Right hindlimb (tissue), 1 donor: ENCODE measurements around the gene ABCA2.

Experiments used
- DNase-seq: peaks from one replicate; pipeline ENCODE4 v3.0.0-alpha.2; 2018

Gene ABCA2

DNA sequence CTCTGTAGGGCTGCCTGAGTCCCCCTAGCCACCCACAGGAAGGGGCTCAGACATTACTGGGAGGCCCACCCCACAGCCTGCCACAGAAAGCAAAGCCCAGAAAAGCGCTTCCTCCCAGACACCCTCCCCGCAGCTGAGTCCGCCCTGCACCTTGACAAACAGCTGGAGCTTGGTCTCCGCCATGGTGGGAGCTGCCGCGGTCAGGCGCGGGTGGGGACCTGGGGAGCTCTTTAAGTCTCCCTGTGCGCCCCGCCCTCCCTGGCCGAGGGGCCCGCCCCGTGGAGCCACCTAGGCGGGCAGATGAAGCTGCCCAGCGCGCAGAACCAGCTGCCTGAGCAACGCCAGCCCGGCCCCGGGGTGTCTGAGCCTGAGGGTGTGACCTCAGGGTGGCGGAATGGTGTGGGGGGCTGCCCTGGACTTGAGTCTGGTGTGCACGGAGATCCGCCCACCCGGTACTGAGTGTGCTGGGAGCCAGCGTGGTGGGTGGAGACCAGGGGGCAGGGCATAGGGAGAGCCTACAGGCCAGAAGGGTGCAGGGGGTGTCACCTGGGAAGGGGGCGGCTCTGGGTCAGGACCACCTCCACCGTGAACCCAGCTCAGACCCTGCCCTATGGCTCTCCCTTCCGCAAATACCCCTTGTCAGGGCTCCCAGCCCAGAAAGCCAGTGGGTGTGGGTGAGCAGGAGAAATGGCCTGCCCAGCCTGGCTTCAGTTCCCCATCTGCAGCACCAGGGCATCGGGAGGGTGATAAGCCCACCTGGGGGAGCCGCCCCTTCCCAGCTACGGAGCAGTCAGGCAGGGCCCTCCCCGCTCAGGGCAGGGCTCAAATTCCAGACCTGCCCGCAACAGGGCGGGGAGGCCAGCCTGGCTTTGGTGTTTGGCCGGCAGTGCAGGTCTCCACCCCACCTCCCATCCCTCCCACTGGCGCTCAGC lies 31.4 kb downstream of the ABCA2 start, which contains the start of gene CLIC3:
CLIC3 (minus strand) TSS at position 208 of the 932 bp plus-strand sequence; CDS start at position 183, 25 bp downstream.
- DNase-seq: no peak

DNA sequence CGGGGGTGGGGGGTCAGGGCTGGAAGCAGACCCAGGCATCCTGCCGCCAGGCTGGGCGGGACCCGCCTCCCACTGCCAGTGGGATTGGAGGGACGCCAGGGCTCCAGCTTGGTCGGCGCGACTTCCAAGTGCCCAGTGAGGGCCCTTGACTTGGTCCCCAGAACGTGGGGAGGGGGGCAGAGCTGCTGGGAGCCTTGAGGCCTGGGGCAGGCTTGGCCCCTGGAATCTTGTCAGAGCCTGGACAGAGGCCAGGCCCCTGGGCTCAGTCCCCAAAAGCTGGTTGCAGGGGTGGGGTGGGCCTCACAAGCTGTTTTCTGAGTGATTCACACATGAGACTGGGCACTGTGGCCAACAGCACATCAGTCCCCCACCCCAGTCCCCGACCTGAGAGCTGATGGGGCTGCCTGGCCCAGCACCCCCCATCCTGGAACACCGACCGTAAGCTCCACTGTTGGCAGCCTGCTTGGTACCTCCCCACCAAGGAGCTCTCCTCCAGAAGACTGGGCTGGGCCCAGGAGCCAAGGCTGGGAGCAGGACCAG lies 32.2 kb downstream of the ABCA2 start:
- no peak for DNase-seq

DNA sequence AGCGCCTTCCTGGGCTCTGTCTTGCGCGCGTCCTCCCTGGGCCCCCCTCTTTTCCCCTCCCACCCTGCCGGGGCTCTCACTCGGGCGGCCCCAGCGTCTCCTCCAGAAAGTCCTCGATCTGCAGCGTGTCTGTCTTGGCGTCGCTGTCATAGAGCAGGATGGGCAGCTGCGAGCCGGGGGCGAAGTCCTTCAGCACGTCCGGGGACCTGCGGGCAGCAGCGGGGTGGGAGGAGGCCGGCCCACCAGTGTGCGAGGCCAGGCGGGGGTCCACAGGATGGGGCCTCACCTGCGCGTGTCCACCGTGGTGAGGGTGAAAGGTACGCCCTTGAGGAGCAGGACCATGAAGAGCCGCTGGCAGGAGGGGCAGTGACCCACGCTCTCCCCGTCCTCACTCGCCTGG lies 32.7 kb downstream of the ABCA2 start:
- DNase-seq: no peak

DNA sequence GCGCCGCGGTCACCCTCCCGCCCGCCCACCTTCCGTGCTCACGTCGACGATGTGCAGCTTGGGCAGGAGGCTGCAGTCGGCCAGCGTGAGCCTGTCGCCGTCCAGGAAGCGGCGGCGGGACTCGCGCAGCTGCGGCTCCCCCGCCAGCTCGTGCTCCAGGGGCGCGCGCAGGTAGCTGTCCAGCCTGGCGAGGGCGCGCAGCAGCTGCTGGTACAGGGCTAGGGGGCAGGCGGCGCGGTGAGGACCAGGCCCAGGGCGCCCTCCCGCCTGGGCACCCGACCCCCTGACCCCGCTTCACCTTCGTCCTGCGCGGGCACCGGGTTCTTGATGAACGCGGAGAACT lies 33.2 kb downstream of the ABCA2 start:
- DNase-seq: no peak

DNA sequence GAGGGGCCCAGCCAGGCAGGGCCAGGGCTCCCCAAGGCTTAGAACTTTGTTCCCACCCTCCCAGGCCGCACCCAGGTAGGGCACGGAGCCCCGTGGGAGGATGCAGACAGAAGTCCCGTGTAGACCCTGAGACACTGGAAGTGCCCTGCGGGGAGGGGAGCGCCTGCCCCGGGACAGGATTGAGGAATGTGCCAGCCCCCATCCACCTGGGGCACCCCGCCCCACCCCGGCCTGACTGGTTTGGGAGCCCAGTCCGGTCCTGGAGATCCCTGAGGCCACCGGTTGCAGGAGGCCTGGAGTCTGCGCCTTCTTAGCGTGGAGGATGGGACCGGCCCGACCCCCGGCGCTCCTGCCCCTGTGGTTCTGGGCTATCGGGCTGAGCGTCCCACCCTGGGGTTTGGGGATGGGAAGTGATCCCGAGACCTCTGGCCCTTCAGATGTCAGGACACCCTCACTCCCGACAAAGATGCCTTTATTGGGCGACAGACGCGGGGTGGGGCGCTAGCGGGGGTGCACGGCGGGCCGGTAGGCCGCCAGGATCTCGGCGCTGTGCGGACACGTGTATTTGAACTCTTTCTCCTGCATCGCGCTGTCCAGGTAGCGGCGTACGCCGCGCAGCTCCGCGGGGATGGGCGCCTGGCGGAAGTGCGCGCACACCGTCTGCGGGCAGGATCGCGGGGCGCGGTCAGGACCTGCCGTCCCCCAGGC lies 33.7 kb downstream of the ABCA2 start:
- no peak for DNase-seq

DNA sequence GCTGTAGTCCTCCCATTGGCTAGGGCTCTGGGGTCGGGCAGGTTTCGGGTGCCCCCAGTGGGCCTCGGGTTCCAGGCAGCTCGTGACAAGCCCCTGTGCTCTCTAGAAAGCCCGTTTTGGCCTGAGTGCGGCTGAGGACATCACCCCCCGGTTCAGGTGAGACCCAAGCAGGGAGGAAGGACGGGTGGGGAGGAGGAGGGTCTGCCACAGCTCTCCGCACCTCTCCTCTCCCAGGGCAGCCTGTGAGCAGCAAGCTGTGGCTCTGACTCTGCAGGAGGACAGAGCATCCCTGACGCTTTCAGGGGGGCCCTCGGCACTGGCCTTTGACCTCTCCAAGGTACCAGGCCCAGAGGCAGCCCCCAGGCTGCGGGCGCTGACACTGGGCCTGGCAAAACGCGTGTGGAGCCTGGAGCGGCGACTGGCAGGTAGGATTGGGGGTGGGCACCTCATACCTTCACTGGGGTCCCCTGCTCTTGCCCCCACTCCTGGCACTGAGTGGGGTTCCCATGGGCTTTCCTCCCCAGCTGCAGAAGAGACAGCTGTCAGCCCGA lies 35.1 kb downstream of the ABCA2 start:
- DNase-seq: no peak

DNA sequence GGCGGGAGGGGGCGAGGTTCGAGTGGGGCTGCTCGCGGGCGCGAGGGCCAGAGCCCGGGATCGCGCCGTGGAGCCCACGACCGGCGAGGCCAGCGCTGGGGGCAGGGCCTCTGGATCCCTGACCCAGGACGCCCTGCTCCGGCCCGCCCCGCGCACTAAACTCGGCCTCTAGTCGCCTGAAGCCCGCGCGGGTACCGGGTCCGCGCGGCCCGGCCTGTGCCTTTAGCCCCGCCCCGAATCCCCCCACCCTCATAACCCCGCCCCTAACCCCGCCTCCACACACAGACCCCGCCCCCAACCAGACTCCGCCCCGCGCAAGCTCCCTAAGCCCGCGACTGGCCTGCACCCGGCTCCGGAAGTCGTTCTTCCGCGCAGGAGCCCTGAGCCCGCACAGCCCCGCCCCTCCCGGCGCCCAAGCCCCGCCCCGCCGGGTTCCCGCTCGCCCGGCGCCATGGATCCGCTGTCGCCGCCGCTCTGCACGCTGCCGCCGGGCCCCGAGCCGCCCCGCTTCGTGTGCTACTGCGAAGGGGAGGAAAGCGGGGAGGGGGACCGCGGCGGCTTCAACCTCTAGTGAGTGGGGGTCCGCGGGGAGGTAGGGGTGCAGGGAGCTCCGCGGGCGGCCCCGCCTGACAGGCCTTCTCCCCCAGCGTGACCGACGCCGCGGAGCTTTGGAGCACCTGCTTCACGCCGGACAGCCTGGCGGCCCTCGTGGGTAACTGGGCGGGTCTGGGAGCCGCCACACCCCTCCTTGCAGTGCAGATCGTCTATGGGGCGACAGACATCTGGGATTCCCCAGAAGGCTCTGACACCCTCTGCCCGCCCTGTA lies 35.8 kb downstream of the ABCA2 start, which contains the start of gene PAXX:
PAXX (plus strand) TSS at position 430 of the 826 bp plus-strand sequence; CDS start at position 452, 22 bp downstream.
- peak; percentile 91 for DNase-seq

DNA sequence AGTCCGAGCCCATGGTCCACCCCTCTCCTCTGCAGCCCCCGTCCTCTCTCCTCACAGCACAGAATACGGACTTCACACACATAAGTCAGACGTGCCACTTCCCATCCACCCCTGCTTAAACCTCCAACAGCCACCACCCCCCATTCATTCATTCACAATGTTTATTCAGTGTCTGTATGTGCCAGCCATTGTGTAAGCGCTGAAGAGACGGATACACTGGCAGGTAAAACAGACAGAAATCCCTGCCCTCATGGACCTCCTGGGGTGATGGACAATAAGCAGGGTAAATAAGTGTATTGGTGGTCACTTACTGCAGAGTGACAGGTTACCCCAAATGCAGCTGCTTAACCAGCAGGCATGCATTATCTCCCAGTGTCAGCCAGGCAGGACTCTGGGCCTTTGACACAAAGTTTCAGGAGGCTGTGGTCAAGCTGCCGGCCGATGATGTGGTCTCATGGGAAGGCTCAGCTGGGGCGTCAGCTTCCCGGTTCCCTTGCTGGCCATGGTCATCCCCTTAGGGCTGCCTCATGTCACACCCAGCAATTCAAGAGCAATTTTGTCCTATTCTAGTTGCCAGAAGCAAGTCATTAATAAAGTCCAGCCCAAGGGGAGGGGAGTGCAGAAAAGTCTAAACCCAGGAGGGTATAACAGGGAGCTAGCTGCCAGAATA lies 37.7 kb downstream of the ABCA2 start:
- no peak for DNase-seq

DNA sequence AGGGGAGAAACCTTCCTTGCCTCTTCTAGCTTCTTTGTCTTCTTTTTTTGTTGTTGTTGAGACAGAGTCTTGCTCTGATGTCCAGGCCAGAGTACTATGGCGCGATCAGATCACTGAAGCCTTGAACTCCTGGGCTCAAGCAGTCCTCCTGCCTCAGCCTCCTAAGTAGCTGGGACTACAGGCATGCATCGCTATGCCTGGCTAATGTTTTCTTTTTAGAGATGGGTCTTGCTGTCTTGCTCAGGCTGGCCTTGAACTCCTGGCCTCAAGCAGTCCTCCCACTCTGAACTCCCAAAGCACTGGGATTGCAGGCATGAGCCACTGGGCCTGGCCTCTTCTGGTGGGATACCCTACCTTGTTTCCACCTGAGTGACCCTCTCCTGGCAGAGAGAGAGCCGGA lies 39.2 kb downstream of the ABCA2 start:
- no peak for DNase-seq

DNA sequence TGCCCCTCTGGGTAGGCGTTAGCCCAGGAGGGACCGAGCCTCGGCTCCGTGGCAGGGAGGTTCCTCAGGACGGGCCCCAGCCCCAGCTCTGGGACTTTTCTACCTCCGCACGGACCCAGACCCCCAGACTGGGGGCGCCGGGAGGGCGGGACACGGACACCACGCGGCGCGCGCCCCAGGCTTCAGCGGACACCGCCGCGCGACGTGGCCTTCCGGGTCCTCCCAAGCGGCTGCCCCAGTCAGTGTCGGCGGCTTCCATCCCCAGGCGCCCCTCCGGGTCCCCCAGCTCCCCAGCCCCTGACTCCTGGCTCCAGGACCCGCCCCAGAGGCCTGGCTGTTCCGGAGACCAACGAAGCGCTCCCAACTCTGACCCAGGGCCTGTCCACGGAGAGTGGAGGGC lies 42.2 kb downstream of the ABCA2 start:
- no peak for DNase-seq

DNA sequence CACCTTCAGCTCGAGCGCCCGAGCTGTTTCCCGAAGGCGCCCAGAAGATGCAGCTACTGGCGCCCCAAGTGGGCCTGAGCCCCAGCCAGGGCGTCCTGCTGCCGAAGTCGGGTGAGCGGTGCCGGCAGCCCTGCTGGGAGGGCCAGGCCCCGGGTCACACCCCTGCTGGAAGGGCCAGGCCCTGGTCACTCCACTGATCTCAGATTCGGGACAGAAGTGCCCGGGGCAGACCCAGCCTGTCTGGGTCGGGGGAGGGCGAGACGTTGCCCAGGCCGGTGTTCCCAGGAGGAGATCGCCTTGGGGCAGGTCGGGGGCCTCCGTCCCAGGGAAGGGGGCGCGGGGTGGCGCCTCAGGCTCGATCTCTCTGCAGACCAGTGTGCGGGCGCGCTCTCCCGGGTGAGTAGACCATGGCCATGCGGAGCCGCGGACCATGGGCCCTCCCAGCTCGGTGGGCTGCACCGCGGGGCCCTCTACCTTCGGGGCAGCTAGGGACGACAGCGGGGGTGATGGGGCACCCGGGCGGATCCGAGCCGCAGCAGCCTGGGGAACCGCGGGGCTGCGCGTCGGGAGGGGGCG lies 42.9 kb downstream of the ABCA2 start:
- DNase-seq: no peak

DNA sequence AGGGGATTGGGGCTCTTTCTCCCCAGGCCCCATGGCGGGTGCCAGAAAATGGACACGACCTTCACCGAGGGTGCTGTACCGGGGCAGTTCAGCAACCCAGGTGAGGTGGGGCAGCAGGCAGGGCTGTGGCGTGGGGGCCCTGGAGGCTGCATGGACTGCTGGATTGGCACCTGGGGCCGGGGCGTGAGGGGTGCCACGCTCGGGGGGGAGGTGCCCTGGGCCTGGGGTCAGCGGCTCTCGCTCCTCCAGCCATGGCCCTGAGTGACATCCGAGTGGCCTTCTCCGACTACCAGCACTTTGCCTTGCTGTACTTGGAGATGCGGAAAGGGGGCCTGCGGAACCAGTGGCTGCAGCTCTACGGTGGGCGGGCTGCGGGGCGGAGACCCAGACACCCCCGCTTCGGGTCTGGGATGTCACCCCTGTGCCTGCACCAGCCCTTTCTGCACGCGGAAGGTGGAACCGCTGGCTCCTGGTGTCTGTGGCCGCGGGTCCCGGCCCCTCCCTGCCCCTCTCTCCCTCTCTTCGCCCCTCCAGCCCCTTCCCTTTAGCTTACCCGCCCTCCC lies 43.5 kb downstream of the ABCA2 start:
- no peak for DNase-seq

DNA sequence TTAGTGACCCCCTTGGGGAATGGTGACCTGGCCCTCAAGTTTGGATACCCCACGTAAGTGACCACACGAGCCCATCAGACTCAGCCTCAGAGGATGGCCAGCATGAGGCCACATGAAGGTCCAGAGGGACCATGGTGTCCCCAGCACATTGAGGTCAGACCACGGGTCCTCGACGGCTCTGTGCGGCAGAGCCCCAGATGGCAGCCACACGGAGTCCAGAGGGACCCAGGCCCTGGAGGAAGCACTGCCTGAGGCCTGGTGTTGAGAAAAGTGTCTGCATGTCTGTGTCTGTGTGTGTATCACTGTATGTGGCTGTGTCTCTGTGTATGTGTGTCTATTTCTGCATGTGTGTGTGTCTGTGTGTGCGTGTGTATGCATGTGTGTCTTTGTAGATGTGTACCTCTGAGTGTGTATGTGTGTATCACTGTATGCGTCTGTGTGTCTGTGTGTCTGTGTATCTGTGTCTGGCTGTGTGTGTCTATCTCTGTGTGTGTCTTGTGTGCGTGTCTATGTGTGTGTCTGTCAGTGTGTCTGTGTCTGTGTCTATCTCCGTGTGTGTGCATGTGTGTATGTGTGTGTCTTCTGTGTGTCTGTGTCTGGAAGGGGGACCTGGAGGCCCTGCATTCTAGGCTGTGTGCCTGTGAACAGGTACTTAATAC lies 44.3 kb downstream of the ABCA2 start:
- no peak for DNase-seq

DNA sequence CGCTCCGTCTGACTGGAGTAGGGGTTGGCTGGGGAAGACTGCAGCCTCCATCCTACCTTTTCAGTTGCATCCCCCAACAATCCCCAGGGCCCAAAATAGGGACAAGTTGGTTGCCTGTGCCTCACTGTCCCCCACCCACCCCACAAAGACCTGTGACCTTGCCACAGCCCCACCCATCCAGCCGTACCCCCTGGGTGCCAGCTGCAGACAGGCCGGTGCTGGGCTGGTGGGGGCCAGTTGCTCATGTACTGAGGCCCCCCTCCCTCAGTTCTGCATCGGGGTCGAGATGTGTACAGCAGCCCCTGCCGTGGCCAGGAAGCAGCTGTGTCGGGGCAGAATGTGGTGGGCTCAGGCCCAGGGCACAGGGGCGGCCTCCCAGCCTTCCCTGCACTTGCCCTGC lies 44.9 kb downstream of the ABCA2 start:
- DNase-seq: no peak

DNA sequence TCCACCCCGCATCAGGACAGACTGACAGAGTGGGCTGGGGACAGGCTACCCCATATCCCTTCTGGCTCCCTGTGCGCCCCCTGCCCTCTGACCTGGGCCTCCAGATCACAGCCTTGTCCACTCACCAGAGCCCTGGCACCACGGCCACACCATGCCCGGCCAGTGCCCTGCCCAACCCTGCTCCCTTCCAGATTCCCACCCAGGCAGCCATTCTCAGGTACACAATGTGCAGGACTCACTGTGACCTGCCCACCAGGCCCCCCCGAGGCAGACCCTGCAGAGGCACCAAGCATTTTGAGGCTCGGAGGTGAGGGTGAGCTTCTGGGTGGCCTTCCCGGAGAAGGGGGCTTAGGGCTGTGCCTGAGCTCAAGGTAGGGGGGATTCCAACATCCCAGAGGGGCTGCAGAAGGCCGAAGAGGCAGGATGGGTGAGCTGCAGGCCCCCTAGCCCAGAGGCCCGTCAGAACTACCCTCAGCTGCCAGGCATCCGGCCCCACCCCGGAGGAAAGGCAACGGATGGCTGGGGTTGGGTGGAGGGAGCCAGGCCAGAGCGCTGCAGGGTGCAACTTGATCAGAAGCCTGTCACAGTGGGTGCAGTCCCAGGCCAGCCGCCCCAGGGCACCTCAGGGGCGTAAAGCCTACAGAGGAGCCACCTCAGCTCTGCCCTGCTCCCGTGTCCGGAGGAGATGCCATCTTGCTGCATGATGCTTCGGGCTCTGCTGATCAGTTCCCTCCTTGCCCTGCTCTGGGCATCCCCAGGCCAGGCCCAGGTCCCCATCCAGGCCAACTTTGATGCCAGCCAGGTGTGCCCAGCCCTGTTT lies 45.6 kb downstream of the ABCA2 start, which contains the start of gene LCNL1:
LCNL1 (plus strand) TSS at position 762 of the 820 bp plus-strand sequence. CDS start 594 bp downstream, outside the sequence.
- no peak for DNase-seq

DNA sequence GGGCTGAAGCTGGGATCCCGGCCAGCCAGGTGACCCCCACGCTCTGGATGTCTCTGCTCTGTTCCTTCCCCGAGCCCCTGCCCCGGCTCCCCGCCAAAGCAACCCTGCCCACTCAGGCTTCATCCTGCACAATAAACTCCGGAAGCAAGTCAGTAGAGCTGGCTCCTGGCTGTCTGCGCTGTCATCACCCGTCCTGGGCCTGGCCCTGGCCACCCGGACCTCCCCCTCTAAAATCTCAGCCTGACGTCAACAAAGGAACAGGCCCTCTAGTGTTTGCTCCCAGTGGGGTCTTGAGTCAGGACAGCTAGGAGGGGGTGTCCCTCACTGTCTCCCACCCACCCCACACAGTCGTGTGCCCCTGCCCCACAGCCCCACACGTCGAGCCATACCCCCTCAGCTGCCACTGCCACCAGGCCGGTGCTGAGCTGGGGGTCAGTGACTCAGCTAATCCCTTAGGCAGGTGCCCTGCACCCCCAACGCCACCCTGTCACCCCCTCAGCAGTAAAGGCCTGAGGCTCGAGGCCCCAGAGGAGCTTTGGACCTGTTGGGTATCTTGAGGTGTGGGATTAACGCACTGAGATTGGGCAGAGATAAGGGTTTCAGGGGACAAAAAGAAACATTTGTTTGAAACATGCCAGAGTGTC lies 46.3 kb downstream of the ABCA2 start:
- no peak for DNase-seq

DNA sequence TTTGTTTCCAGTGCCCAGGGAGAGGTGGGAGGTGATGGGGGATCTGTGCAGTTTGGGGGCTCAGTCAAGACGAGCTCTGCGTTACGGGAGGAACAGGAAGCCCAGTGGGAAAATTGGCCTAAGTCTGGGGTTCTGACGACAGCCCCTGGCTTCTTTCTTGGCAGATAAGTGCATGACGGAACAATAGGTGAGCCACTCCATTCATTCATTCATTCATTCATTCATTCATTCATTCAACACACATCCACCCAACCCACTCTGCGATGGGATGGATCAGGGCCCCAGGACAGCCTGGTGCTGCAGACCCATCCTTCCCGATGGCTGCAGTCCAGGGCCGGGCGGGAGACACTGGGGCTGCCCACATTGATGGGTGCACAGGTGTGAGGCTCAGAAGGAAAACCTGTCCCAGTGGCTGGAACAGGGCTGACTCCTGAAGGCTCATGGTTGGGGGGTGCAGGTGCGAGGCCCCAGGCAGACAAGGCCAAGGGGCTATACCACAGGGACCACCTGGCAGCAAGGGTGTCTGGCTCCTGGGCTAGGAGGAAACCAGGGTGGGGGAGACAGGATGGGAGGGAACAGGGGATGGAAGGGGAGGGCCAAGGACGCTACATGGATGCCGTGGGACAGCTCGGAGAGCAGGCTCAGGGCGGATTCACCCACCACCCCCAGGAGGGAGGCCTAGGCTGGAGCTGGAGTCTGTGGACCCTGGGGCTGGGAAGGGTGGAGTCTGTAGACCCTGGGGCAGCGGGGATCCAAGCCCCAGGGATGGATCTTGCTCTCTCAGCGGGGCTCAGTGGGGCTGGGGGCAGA lies 47.2 kb downstream of the ABCA2 start:
- DNase-seq: no peak
